T-helper 17 cell (primary cell): ENCODE measurements around the gene SPATS1. TPM values are rescaled to one million over a fixed set of nuclear protein-coding genes. Genes with fewer than 3 reads are reported as not detected.
A peak's percentile ranks its signal among the peaks of the same experiment; 100 is the strongest.
"Not testable (repeated sequence)": the region's sequence is repeated elsewhere in the genome, so short reads cannot be mapped to it uniquely, and the experiment has no call there.

ENCODE experiments used
- ATAC-seq: fragments of 150-1000 bp; cut with Tn5 transposase; 2 replicates; pipeline ENCODE4 v1.10.0; 2021; ENCODE audit warnings: mild to moderate bottlenecking, moderate library complexity
- DNase-seq, 3 donors: peaks; one replicate each; pipeline versions ENCODE4 v3.0.0 to v3.0.0-alpha.2; 2020 to 2021
- H3K9me3 ChIP-seq: one replicate; pipeline ENCODE4 v1.7.0; 2013; ENCODE audit warnings: low read length, mild to moderate bottlenecking; ENCODE audit not compliant: control insufficient read depth, poor library complexity, severe bottlenecking
- H3K27ac Mint-ChIP-seq: one replicate; pipeline ENCODE4 v1.8.0; 2022; ENCODE audit warnings: mild to moderate bottlenecking, moderate library complexity, mixed read lengths
- H3K27me3 Mint-ChIP-seq: one replicate; pipeline ENCODE4 v1.8.0; 2022; ENCODE audit warnings: mixed read lengths
- H3K36me3 Mint-ChIP-seq: one replicate; pipeline ENCODE4 v1.8.0; 2022; ENCODE audit warnings: low read depth, mixed read lengths
- H3K4me1 Mint-ChIP-seq: one replicate; pipeline ENCODE4 v1.8.0; 2022; ENCODE audit warnings: mild to moderate bottlenecking, mixed read lengths
- H3K4me3 Mint-ChIP-seq: one replicate; pipeline ENCODE4 v1.8.0; 2022; ENCODE audit warnings: mild to moderate bottlenecking, moderate library complexity, mixed read lengths
- total RNA-seq, 4 donors: library from RNA in 2 of 4; stranded (reverse) in 2 of 4; gene quantifications; one replicate each; pipeline ENCODE4 v1.2.3 and lab custom pipeline; 2022 to 2026

SPATS1 gene
- total RNA-seq, 2 donors from 2014 or later = not detected

GRCh38 chr6:44304282-44305199, 37.9 kb upstream of the SPATS1 start:
- DNase-seq (peak; percentile 23 to 27 (median 26)), ATAC-seq (peak; percentile 77)
- H3K4me1 Mint-ChIP-seq = no peaks in the 10 kb centered on the region
- no peaks in the 10 kb centered on the region for H3K9me3 ChIP-seq
- H3K4me3 Mint-ChIP-seq = no peak overlapping the region
- H3K27ac Mint-ChIP-seq = no peak overlapping the region
- H3K27me3 Mint-ChIP-seq = no peaks in the 10 kb centered on the region
- H3K36me3 Mint-ChIP-seq = peaks cover 8% of the 10 kb centered on the region

GRCh38 chr6:44305200-44305725, 37.2 kb upstream of the SPATS1 start:
- peaks cover 15% of the 10 kb centered on the region for H3K36me3 Mint-ChIP-seq
- no peak overlapping the region for H3K4me3 Mint-ChIP-seq
- no peak overlapping the region for H3K27ac Mint-ChIP-seq
- peaks cover 6% of the 10 kb centered on the region for H3K4me1 Mint-ChIP-seq
- H3K27me3 Mint-ChIP-seq = no peaks in the 10 kb centered on the region
- DNase-seq (no peak), ATAC-seq (peak; percentile 11)
- H3K9me3 ChIP-seq = no peaks in the 10 kb centered on the region

DNA sequence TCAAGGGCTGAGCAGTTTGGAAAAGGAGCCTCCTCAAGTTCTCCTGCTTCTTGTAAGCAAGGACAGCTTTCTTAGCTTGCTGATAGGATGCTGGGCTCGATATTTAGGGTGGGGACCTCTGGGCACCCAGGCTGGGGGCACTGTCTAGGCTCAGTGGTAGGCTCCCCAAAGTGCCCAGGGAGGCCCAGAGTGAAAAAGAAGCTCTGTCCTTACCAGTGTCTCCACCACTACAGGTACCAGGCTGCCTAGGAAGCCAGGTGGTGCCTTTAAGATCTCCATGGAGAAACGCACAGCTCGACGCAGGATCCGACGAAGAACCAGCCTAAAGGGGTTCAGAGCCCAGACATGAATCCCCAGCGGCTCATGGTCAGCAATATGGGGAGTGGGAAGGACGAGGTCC, 35.7 kb upstream of the SPATS1 start:
- Mint-ChIP-seq H3K36me3 (peaks cover 12% of the 10 kb centered on the region), H3K4me1 (peaks cover 8% of the 10 kb centered on the region), H3K27ac (no peak overlapping the region), H3K27me3 (no peaks in the 10 kb centered on the region), H3K4me3 (no peak overlapping the region)
- no peaks in the 10 kb centered on the region for H3K9me3 ChIP-seq
- ATAC-seq (no peak), DNase-seq (no peak)

GRCh38 chr6:44307217-44307616, 35.2 kb upstream of the SPATS1 start:
- Mint-ChIP-seq H3K27me3 (no peaks in the 10 kb centered on the region), H3K27ac (no peak overlapping the region), H3K4me1 (peaks cover 12% of the 10 kb centered on the region), H3K4me3 (no peak overlapping the region), H3K36me3 (peaks cover 12% of the 10 kb centered on the region)
- no peaks in the 10 kb centered on the region for H3K9me3 ChIP-seq
- ATAC-seq = no peak
- no peak for DNase-seq

- no peak overlapping the region for H3K27ac Mint-ChIP-seq
- H3K9me3 ChIP-seq = no peaks in the 10 kb centered on the region
- H3K4me1 Mint-ChIP-seq = peaks cover 22% of the 10 kb centered on the region
- H3K27me3 Mint-ChIP-seq = no peaks in the 10 kb centered on the region
- ATAC-seq (no peak), DNase-seq (no peak)
- no peak overlapping the region for H3K4me3 Mint-ChIP-seq
- H3K36me3 Mint-ChIP-seq = peaks cover 12% of the 10 kb centered on the region
Observed at GRCh38 chr6:44309092-44309491, 33.4 kb upstream of the SPATS1 start.

DNA sequence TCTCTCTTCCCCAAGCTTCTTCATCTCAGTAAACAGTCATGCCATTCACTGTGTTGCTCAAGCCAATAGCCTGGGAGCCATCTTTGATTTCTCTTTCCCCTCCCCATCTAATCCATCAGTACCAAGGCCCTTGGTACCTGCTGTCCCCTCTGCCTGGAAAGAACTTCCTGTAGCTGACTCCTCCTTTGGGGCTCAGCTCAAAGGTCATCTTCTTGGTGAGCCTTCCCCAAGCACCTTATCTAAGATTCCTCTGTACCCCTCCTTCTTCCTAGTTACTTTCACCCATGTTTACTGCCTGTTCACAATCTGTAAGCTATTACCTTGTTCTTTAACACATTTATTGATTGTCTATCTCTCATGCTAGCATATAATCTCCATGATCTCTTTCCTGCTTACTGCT, 32.8 kb upstream of the SPATS1 start:
- ATAC-seq = no peak
- H3K27ac Mint-ChIP-seq = no peak overlapping the region
- H3K4me3 Mint-ChIP-seq = peak overlapping the region; percentile 33
- H3K9me3 ChIP-seq = no peaks in the 10 kb centered on the region
- H3K36me3 Mint-ChIP-seq = peaks cover 12% of the 10 kb centered on the region
- peaks cover 22% of the 10 kb centered on the region for H3K4me1 Mint-ChIP-seq
- no peak for DNase-seq
- H3K27me3 Mint-ChIP-seq = no peaks in the 10 kb centered on the region

DNA sequence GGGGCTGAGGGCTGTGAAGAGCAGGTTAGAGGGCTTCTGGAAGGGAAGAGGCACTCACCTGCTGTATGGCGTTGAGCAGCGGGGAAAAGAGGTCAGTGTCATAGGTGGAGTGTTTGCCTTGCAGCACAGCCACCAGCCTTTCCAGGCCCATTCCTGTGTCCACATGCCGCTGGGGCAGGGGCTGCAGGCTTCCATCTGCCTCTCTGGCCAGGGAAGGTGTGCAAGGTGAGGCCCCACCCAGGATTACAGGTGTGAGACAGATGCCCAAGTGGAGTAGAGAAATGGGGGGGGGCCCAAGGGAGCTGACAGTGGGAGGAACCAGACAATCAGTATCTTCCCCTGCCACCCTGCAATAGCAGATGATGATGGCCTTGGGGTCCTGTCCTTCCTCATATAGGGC, 32.2 kb upstream of the SPATS1 start:
- DNase-seq (no peak), ATAC-seq (no peak)
- Mint-ChIP-seq H3K27ac (no peak overlapping the region), H3K4me1 (peaks cover 22% of the 10 kb centered on the region), H3K4me3 (no peak overlapping the region), H3K27me3 (no peaks in the 10 kb centered on the region), H3K36me3 (peaks cover 12% of the 10 kb centered on the region)
- no peaks in the 10 kb centered on the region for H3K9me3 ChIP-seq

DNA sequence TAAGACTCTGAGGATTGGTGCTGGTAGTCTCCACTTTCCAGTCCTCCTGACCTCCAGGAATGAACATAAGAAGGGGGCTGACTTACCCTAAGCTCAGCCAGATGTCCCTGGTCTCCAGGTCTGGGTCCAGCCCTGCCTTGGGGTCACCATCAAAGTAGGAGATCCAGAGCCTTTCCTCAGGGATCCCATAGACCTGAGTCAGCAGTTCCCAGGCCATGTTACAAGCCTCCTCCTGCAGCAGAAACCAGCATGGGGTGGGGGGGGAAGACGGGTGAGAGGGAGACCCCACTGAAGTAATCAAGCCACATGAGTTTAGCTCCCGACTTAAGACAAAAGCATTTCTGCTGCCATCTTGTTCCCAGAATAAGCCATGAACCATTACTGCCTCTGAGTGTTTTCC, 31.1 kb upstream of the SPATS1 start:
- DNase-seq = no peak
- Mint-ChIP-seq H3K27me3 (no peaks in the 10 kb centered on the region), H3K4me1 (peaks cover 22% of the 10 kb centered on the region), H3K27ac (no peak overlapping the region), H3K36me3 (peaks cover 9% of the 10 kb centered on the region), H3K4me3 (no peak overlapping the region)
- no peaks in the 10 kb centered on the region for H3K9me3 ChIP-seq
- no peak for ATAC-seq

- peaks cover 9% of the 10 kb centered on the region for H3K36me3 Mint-ChIP-seq
- ATAC-seq (no peak), DNase-seq (no peak)
- H3K4me1 Mint-ChIP-seq = peaks cover 22% of the 10 kb centered on the region
- no peaks in the 10 kb centered on the region for H3K27me3 Mint-ChIP-seq
- H3K27ac Mint-ChIP-seq = no peak overlapping the region
- H3K4me3 Mint-ChIP-seq = peak overlapping the region; percentile 98
- no peaks in the 10 kb centered on the region for H3K9me3 ChIP-seq
Observed at GRCh38 chr6:44311767-44312166, 30.7 kb upstream of the SPATS1 start.

- Mint-ChIP-seq H3K4me1 (peaks cover 22% of the 10 kb centered on the region), H3K27me3 (peaks cover 13% of the 10 kb centered on the region), H3K36me3 (peaks cover 9% of the 10 kb centered on the region), H3K4me3 (peak within 1 kb of the TSS; percentile 98), H3K27ac (peak within 1 kb of the TSS; percentile 94)
- no peaks in the 10 kb centered on the region for H3K9me3 ChIP-seq
- ATAC-seq = peak; percentile 97
- DNase-seq = peak; percentile 79 to 95 (median 84)
Observed at GRCh38 chr6:44312901-44313788, 29.3 kb upstream of the SPATS1 start, which contains the start of gene AARS2. Gene AARS2 (minus strand): TSS chr6:44313347. CDS start chr6:44313323, 24 bp downstream.

DNA sequence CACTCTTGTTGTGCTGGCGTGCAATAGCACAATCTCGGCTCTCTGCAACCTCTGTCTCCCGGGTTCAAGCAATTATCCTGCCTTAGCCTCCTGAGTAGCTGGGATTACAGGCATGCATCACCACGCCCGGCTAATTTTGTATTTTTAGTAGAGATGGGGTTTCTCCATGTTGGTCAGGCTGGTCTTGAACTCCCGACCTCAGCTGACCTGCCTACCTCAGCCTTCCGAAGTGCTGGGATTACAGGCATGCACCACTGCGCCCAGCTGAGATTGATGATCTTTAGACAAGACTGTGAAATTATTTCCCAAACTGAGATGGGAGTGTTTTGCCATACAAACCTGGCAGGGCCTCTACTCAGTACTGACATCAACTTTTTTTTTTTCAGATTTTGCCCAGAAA, 27.8 kb upstream of the SPATS1 start:
- H3K36me3 Mint-ChIP-seq = peaks cover 13% of the 10 kb centered on the region
- peaks cover 24% of the 10 kb centered on the region for H3K4me1 Mint-ChIP-seq
- ATAC-seq = not testable (repeated sequence)

GRCh38 chr6:44315516-44315915, 26.9 kb upstream of the SPATS1 start:
- peaks cover 37% of the 10 kb centered on the region for H3K27me3 Mint-ChIP-seq
- H3K4me1 Mint-ChIP-seq = peaks cover 19% of the 10 kb centered on the region
- DNase-seq = no peak
- H3K4me3 Mint-ChIP-seq = no peak overlapping the region
- peaks cover 6% of the 10 kb centered on the region for H3K36me3 Mint-ChIP-seq
- no peaks in the 10 kb centered on the region for H3K9me3 ChIP-seq
- ATAC-seq = no peak
- no peak overlapping the region for H3K27ac Mint-ChIP-seq

More for the DNA sequence above, 27.8 kb upstream of the SPATS1 start:
- peaks cover 28% of the 10 kb centered on the region for H3K27me3 Mint-ChIP-seq
- DNase-seq, H3K9me3 ChIP-seq, H3K4me3 Mint-ChIP-seq, H3K27ac Mint-ChIP-seq: not testable (repeated sequence)

DNA sequence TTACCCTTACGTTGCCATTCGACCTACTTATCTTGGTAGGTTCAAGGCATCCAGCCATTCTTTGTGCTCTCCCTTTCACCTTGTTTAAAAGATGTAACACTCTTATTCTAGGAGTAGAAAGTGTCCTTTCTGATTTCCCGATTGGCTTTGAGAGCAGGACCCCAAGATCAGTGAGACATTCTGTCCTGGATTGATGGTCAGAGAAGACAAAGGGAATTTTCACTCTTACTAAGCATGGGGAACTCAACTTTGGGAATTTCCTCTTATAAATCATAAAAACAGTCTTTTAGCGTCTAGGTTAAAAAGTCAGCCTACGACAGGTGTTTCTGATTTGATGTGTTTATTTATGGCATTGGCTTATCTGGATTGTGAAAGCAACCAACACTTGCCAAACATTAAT, 26.5 kb upstream of the SPATS1 start:
- H3K36me3 Mint-ChIP-seq = peaks cover 6% of the 10 kb centered on the region
- no peak for DNase-seq
- H3K27me3 Mint-ChIP-seq = peaks cover 41% of the 10 kb centered on the region
- H3K9me3 ChIP-seq = no peaks in the 10 kb centered on the region
- H3K27ac Mint-ChIP-seq = no peak overlapping the region
- ATAC-seq = no peak
- H3K4me3 Mint-ChIP-seq = no peak overlapping the region
- peaks cover 19% of the 10 kb centered on the region for H3K4me1 Mint-ChIP-seq
